ENCODE data around the gene GARIN5B.

GARIN5B gene

DNA sequence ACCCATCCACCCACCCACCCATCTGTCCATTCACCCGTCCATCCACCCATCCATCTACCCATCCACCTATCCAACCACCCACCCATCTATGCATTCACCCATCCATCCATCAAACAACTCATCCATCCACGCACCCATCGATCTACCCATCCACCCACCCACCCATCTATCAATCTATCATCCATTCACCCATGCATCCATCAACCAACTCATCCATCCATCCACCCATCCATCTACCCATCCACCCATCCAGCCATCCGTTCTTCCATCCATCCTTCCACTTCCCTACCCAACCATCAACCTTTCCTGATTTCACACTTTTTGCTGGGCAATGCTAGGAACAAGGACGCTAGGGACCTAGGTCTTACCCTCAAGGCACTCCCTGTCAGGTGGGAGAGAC lies 19.0 kb upstream of the GARIN5B start:
- no peak for DNase-seq
- no peaks in the 10 kb centered on the region for H3K9me3 ChIP-seq (ENCODE audit: control insufficient read depth, low read length)
- no peaks in the 10 kb centered on the region for H3K27me3 ChIP-seq (replicated peaks; ENCODE audit: control insufficient read depth, insufficient read depth, low read length, poor library complexity, severe bottlenecking)
- no peak overlapping the region for H3K4me3 ChIP-seq (ENCODE audit: insufficient read depth, low read depth, low read length, poor library complexity, severe bottlenecking)
- H3K27ac ChIP-seq (ENCODE audit: insufficient read depth, low read length, poor library complexity, severe bottlenecking) = no peak overlapping the region
- H3K36me3 ChIP-seq (ENCODE audit: control insufficient read depth, insufficient read depth, low read length) = peaks cover 3% of the 10 kb centered on the region
- peaks cover 29% of the 10 kb centered on the region for H3K4me1 ChIP-seq (ENCODE audit: control insufficient read depth, insufficient read depth, low read length, poor library complexity, severe bottlenecking)

DNA sequence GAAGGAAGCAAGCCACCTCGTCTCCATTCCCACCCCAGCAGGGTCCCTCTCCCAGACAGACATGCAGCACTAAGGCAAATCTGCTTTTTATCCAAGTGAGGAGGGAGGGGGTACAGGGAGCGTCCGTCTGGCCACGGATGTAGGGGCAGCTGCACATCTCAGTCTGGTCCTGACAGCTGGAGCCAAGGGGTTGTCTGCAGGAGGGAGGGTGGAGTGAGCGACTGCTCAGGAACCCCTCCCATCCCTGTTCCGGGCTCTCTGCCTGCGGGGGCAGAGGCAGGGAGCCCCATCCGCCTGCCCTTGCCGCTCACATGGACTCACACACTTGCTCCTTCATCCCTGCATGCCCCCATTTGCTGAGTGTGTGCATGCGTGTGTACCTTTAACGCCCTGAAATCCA lies 16.1 kb upstream of the GARIN5B start:
- DNase-seq = no peak
- peaks cover 13% of the 10 kb centered on the region for H3K27me3 ChIP-seq (replicated peaks; ENCODE audit: control insufficient read depth, insufficient read depth, low read length, poor library complexity, severe bottlenecking)

DNA sequence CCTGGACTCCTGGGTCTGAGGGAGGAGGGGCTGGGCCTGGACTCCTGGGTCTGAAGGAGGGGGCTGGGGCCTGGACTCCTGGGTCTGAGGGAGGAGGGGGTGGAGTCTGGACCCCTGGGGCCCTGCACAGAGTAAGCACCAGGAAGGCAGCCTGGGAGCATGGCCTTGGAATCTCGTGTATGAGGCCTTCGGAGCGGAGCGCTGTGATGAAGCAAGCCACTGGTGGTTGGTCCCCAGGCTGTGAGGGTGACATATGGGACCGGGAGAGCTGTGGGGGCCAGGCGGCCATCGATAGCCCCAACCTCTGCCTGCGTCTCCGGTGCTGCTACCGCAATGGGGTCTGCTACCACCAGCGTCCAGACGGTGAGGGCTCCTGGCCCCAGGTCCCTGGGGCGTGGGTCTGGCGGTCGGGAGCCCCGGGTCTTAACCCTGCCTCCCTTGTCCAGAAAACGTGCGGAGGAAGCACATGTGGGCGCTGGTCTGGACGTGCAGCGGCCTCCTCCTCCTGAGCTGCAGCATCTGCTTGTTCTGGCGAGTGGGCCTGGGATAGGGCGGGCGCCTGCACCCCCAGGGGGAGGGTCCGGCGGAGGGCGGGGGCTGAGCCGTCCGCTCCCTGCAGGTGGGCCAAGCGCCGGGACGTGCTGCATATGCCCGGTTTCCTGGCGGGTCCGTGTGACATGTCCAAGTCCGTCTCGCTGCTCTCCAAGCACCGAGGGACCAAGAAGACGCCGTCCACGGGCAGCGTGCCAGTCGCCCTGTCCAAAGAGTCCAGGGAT lies 14.5 kb upstream of the GARIN5B start:
- Histone ChIP-seq H3K36me3 (ENCODE audit: control insufficient read depth, insufficient read depth, low read length) (no peaks in the 10 kb centered on the region), H3K4me1 (ENCODE audit: control insufficient read depth, insufficient read depth, low read length, poor library complexity, severe bottlenecking) (no peaks in the 10 kb centered on the region), H3K9me3 (ENCODE audit: control insufficient read depth, low read length) (no peaks in the 10 kb centered on the region), H3K27ac (ENCODE audit: insufficient read depth, low read length, poor library complexity, severe bottlenecking) (no peak overlapping the region), H3K4me3 (ENCODE audit: insufficient read depth, low read depth, low read length, poor library complexity, severe bottlenecking) (no peak overlapping the region), H3K27me3 (replicated peaks; ENCODE audit: control insufficient read depth, insufficient read depth, low read length, poor library complexity, severe bottlenecking) (peaks cover 29% of the 10 kb centered on the region)
- DNase-seq = no peak

More for the DNA sequence above, 16.1 kb upstream of the GARIN5B start:
- Histone ChIP-seq H3K9me3 (ENCODE audit: control insufficient read depth, low read length) (no peaks in the 10 kb centered on the region), H3K27ac (ENCODE audit: insufficient read depth, low read length, poor library complexity, severe bottlenecking) (no peak overlapping the region), H3K36me3 (ENCODE audit: control insufficient read depth, insufficient read depth, low read length) (no peaks in the 10 kb centered on the region), H3K4me1 (ENCODE audit: control insufficient read depth, insufficient read depth, low read length, poor library complexity, severe bottlenecking) (peaks cover 9% of the 10 kb centered on the region), H3K4me3 (ENCODE audit: insufficient read depth, low read depth, low read length, poor library complexity, severe bottlenecking) (no peak overlapping the region)

DNA sequence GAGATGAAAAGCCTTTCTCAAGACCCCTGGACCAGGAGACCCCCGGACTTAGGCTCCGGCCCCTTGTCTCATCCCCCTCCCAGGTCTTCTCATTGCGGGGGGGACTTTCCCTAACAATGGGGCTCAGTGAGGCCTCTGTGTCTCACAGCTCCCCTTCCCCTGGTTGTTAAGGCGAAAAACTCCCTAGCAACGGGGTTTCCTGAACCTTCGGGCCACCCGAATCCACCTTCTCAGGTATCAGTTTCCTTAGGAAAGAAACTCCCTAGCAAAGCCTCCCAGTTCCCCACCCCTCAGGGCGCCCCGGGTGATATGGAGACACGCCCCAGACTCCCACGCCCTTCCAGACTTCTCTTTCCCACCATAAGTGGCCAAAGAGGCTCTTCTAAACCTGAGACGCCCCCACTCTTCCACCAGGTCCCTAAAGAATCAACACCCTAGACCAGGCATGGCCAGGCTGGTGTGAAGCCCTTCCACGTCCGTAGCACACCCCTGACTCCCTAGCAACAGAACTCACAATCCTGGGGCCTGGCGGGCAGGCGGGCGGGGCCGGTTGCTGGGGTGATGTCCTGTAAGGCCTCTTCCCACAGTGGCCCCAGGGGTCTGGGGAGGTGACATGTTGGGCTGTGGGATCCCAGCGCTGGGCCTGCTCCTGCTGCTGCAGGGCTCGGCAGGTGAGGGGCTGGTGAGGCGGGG lies 13.3 kb upstream of the GARIN5B start, which contains the start of gene TMEM190:
TMEM190 (plus strand) TSS at position 586 of the 693 bp plus-strand sequence; CDS start at position 614, 28 bp downstream.
- Histone ChIP-seq H3K27ac (ENCODE audit: insufficient read depth, low read length, poor library complexity, severe bottlenecking) (no peak within 1 kb of the TSS), H3K36me3 (ENCODE audit: control insufficient read depth, insufficient read depth, low read length) (no peaks in the 10 kb centered on the region), H3K4me3 (ENCODE audit: insufficient read depth, low read depth, low read length, poor library complexity, severe bottlenecking) (no peak within 1 kb of the TSS), H3K4me1 (ENCODE audit: control insufficient read depth, insufficient read depth, low read length, poor library complexity, severe bottlenecking) (no peaks in the 10 kb centered on the region), H3K9me3 (ENCODE audit: control insufficient read depth, low read length) (no peaks in the 10 kb centered on the region), H3K27me3 (replicated peaks; ENCODE audit: control insufficient read depth, insufficient read depth, low read length, poor library complexity, severe bottlenecking) (peaks cover 38% of the 10 kb centered on the region)
- no peak for DNase-seq

DNA sequence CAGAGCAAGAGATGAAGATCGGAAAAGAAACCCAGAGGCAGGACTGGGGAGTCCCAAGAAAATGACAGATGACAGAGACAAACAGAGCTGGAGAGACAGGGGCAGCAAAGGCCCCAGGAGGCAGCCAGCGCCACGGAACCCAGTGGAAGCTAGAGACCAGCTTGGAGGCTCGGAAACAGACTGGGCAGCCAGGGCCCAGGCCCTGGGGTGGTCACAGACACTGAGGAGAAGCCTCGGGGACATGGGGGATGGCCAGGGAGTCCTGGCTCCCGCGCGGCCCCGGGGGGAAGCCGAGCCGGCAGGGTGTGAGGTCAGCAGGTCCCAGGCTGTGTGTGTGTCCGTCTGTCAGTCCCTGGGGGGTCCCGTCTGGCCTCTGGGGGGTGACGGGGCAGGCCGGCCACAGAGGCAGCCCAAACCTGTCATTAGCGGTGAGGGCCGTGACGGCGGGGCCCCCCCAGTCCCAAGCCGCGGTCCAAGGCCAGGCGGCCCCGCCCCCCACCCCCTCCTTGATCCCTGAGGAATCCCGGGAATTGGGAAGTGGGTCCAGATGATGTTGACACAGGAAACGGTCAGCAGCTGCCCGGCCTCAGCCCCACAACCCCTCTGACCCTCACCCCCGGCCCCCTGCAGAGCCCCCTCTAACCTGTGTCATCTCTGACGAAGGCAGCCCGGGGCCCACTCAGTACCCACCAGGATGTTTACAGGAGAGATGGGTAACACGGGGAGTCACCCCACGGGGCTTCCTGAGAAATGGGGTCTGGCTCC lies 11.1 kb upstream of the GARIN5B start:
- H3K4me1 ChIP-seq (ENCODE audit: control insufficient read depth, insufficient read depth, low read length, poor library complexity, severe bottlenecking) = peaks cover 9% of the 10 kb centered on the region
- no peak overlapping the region for H3K4me3 ChIP-seq (ENCODE audit: insufficient read depth, low read depth, low read length, poor library complexity, severe bottlenecking)
- no peak for DNase-seq
- no peaks in the 10 kb centered on the region for H3K36me3 ChIP-seq (ENCODE audit: control insufficient read depth, insufficient read depth, low read length)
- peaks cover 54% of the 10 kb centered on the region for H3K27me3 ChIP-seq (replicated peaks; ENCODE audit: control insufficient read depth, insufficient read depth, low read length, poor library complexity, severe bottlenecking)
- H3K27ac ChIP-seq (ENCODE audit: insufficient read depth, low read length, poor library complexity, severe bottlenecking) = no peak overlapping the region
- no peaks in the 10 kb centered on the region for H3K9me3 ChIP-seq (ENCODE audit: control insufficient read depth, low read length)

DNA sequence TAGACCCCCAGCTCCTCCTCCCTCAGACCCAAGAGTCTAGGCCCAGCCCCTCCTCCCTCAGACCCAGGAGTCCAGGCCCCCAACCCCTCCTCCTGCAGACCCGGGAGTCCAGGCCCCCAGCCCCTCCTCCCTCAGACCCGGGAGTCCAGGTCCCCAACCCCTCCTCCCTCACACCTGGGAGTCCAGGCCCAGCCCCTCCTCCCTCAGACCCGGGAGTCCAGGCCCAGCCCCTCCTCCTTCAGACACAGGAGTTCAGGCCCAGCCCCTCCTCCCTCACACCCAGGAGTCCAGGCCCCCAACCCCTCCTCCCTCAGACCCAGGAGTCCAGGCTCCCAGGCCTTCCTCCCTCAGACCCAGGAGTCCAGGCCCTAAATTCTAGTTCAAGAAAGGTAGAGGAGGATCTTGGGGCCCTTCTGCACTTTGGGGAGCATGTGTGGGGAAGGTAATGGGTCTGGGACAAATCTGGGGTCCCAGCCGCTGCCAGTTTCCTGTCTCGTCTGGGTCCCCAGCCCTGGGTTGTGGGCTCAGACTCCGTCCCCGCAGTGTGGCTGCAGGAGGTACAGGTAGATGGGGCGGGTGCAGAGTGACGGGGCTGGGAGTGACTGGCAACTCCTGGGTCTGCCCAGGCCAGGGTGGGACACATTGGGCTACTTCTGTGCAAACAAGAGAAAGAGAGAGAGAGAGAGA lies 10.4 kb upstream of the GARIN5B start:
- Histone ChIP-seq H3K36me3 (ENCODE audit: control insufficient read depth, insufficient read depth, low read length) (no peaks in the 10 kb centered on the region), H3K9me3 (ENCODE audit: control insufficient read depth, low read length) (no peaks in the 10 kb centered on the region), H3K4me3 (ENCODE audit: insufficient read depth, low read depth, low read length, poor library complexity, severe bottlenecking) (no peak overlapping the region), H3K4me1 (ENCODE audit: control insufficient read depth, insufficient read depth, low read length, poor library complexity, severe bottlenecking) (peaks cover 15% of the 10 kb centered on the region), H3K27me3 (replicated peaks; ENCODE audit: control insufficient read depth, insufficient read depth, low read length, poor library complexity, severe bottlenecking) (peaks cover 61% of the 10 kb centered on the region), H3K27ac (ENCODE audit: insufficient read depth, low read length, poor library complexity, severe bottlenecking) (no peak overlapping the region)
- no peak for DNase-seq

DNA sequence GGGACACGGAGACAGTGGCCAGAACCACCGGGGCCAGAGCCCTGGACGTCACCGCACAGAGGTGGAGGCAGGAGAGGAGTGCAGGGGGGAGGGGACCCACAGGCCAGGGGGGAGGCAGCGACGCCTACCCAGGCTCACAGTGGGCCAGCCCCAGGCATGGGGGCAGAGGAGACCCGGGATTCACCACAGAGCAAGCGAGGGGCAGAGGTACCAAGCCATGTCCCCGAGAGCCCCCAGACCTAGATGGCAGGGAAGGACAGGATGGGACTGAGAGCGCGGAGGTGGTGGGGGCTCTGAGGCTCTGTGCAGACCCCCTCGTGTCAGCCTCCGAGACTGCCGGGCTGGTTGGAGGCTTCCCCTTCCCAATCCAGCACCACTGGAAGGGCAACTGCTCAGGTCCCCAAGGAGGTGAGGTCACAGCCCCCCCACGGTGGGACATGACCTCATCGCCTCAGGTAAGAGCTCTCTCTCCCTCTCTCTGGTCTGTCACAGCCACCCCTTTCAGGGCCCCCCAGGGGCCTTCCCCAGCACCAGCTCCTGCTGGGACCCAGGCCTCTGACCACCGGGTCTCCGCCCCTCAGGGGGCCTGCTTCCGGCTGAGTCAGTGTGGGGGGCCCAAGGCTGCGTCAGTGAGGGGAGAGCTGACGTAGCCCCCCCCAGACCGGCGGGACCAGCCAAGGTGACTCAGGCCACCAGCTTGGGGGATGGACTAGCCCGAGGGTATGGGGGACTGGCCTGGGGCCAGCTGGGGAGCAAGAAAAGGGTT lies 9.4 kb upstream of the GARIN5B start:
- no peaks in the 10 kb centered on the region for H3K9me3 ChIP-seq (ENCODE audit: control insufficient read depth, low read length)
- H3K36me3 ChIP-seq (ENCODE audit: control insufficient read depth, insufficient read depth, low read length) = no peaks in the 10 kb centered on the region
- no peak overlapping the region for H3K27ac ChIP-seq (ENCODE audit: insufficient read depth, low read length, poor library complexity, severe bottlenecking)
- H3K4me1 ChIP-seq (ENCODE audit: control insufficient read depth, insufficient read depth, low read length, poor library complexity, severe bottlenecking) = peaks cover 15% of the 10 kb centered on the region
- no peak overlapping the region for H3K4me3 ChIP-seq (ENCODE audit: insufficient read depth, low read depth, low read length, poor library complexity, severe bottlenecking)
- peaks cover 67% of the 10 kb centered on the region for H3K27me3 ChIP-seq (replicated peaks; ENCODE audit: control insufficient read depth, insufficient read depth, low read length, poor library complexity, severe bottlenecking)
- DNase-seq = peak in 1 of 3 donors; percentile 16

DNA sequence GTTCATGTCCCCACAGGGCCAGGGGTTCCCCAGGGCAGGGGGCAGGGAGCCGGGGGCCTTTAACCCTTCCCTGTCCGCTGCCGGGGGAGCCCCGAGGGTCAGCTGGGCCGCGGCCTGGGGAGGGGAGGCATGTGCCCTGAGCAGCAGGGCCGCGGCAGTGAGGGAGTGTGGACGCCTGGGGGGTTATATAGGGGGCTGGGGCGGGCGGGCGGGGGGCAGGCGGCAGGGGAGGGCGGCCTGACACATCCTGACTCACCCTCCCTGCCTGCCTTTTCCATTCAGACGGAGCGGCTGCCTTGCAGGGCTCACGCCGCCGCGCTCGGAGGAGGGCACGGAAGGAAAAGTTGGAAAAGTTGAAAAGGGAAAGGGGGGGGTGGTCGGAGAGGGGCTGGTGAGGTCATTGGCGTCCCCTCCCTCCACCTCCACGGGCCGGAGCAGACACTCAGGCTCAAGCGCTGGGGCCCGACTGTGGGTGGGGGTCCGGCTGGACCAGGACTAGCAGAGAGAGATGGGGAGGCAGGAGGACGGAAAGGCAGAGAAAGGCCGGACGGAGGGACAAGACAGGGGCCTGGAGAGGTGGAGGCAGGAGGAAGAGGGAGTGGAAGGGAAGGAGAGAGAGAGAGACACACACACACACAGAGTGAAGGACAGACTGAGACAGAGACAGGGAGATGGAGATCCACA lies 7.4 kb upstream of the GARIN5B start, which contains the start of gene IL11:
IL11 (minus strand) TSS at position 159 of the 684 bp plus-strand sequence; CDS start at position 6, 153 bp downstream.
- H3K27ac ChIP-seq (ENCODE audit: insufficient read depth, low read length, poor library complexity, severe bottlenecking) = no peak within 1 kb of the TSS
- H3K4me3 ChIP-seq (ENCODE audit: insufficient read depth, low read depth, low read length, poor library complexity, severe bottlenecking) = peak within 1 kb of the TSS; percentile 45
- peaks cover 64% of the 10 kb centered on the region for H3K27me3 ChIP-seq (replicated peaks; ENCODE audit: control insufficient read depth, insufficient read depth, low read length, poor library complexity, severe bottlenecking)

More for the DNA sequence above, 7.4 kb upstream of the GARIN5B start, which contains the start of gene IL11:
- no peaks in the 10 kb centered on the region for H3K9me3 ChIP-seq (ENCODE audit: control insufficient read depth, low read length)
- no peak for DNase-seq
- no peaks in the 10 kb centered on the region for H3K36me3 ChIP-seq (ENCODE audit: control insufficient read depth, insufficient read depth, low read length)
- peaks cover 15% of the 10 kb centered on the region for H3K4me1 ChIP-seq (ENCODE audit: control insufficient read depth, insufficient read depth, low read length, poor library complexity, severe bottlenecking)

Data from effector memory CD4-positive, alpha-beta T cell (primary cell).